Left lung (tissue), 10 donors: ENCODE results near the gene HABP4. TPM values are rescaled to one million over a fixed set of nuclear protein-coding genes. Genes with fewer than 3 reads are reported as not detected.

Experiments used
- ATAC-seq: fragments of 200-7000 bp; cut with Tn5 transposase; one replicate; pipeline ENCODE4 v1.9.1; 2020; ENCODE audit warnings: moderate library complexity
- DNase-seq, 4 donors: peaks; one replicate each; pipeline ENCODE4 v3.0.0-alpha.2; 2013 to 2020
- H3K27ac ChIP-seq, 2 donors: fragments of 200-600 bp; sonication (generic) in 1 of 2; one replicate each; pipeline versions ENCODE4 v1.5.0 to v1.8.0; 2020 to 2021
- H3K27me3 ChIP-seq, 2 donors: fragments of 200-600 bp; sonication (generic) in 1 of 2; one replicate each; pipeline versions ENCODE4 v1.5.0 to v1.8.0; 2020 to 2021
- H3K36me3 ChIP-seq, 2 donors: fragments of 200-600 bp; sonication (generic) in 1 of 2; one replicate each; pipeline versions ENCODE4 v1.5.0 to v1.8.0; 2020 to 2021
- H3K4me1 ChIP-seq, 2 donors: fragments of 200-600 bp; one replicate each; pipeline ENCODE4 v1.8.0; 2021
- H3K4me3 ChIP-seq, 2 donors: fragments of 200-600 bp; sonication (generic) in 1 of 2; one replicate each; pipeline versions ENCODE4 v1.5.0 to v1.8.0; 2020 to 2021; ENCODE audit warnings: mild to moderate bottlenecking in 1 of 2
- H3K9me3 ChIP-seq, 2 donors: fragments of 200-600 bp; sonication (generic) in 1 of 2; one replicate each; pipeline versions ENCODE4 v1.5.0 to v1.8.0; 2020 to 2021
- intact Hi-C, 2 donors: fragments of 100-400 bp; cut with DNase I; formaldehyde crosslinking; loops; one replicate each; pipeline versions ENCODE4 v1.11.2 to v1.14.2; 2022
- polyA plus RNA-seq, 6 donors: library from polyadenylated mRNA; unstranded; fragments of 120-200 nt; gene quantifications; one replicate each; pipeline ENCODE4 v1.2.1, GENCODE V29; 2013; ENCODE audit not compliant: insufficient read length in 6 of 6
- total RNA-seq, 2 donors: library from RNA; stranded (reverse); fragmentation: NEBNext Ultra II Directional; extraction: Animal tissue kit (Norgen Biotek cat#: 25700); gene quantifications; one replicate each; pipeline ENCODE4 v1.2.1, GENCODE V29; 2021
- TF ChIP-seq, protein P1 (sequence below), 2 donors: fragments of 200-600 bp; sonication (generic) in 1 of 2; IDR thresholded peaks; one replicate each; pipeline versions ENCODE4 v1.5.0 to v1.8.0; 2021; ENCODE audit warnings: antibody characterized with exemption in 2 of 2
- donor health status: DM: no; HTN: yes; CAD: no.
- donor health status: DM: no; HTN: no; CAD: no.

Gene HABP4
- total and polyA plus RNA-seq, 8 donors, result 8.0 to 17.1 (median 9.9) TPM

DNA sequence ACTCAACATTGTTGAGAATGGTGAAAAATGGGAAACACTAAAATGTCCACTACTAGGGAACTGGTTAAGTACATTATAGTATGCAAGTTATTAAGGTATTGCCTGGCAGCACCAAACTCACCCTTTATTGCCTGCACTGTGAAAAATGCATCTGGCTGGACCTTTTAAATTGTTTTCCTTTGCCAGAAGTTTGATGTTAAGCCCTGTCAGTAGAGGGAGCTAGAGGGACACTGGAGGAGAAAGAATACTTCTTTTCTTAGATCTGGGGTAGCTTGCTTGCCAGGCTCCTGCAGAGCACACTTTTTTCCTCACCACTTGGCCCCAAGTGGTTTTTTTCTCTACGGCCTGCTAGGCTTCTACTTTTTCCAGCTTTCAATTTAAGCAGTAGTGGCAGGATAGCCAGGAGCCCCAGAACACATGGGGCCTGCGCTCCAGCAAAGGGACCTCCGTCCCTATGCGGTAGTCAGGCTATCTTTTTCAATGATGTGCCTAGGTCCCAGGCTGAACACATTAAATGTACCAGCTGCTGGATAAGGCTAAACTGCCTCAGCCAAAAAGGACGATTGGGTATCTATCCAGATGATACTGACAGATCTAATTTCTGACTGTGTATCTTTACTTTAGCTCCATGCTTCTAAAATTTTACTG, 8.0 kb upstream of the HABP4 start:
- H3K36me3 ChIP-seq, result no peaks in the 10 kb centered on the region
- intact Hi-C loops, result no loop called here
- peak; percentile 95 for ATAC-seq
- no peaks in the 10 kb centered on the region for H3K4me1 ChIP-seq
- TF ChIP-seq, protein P1, sequence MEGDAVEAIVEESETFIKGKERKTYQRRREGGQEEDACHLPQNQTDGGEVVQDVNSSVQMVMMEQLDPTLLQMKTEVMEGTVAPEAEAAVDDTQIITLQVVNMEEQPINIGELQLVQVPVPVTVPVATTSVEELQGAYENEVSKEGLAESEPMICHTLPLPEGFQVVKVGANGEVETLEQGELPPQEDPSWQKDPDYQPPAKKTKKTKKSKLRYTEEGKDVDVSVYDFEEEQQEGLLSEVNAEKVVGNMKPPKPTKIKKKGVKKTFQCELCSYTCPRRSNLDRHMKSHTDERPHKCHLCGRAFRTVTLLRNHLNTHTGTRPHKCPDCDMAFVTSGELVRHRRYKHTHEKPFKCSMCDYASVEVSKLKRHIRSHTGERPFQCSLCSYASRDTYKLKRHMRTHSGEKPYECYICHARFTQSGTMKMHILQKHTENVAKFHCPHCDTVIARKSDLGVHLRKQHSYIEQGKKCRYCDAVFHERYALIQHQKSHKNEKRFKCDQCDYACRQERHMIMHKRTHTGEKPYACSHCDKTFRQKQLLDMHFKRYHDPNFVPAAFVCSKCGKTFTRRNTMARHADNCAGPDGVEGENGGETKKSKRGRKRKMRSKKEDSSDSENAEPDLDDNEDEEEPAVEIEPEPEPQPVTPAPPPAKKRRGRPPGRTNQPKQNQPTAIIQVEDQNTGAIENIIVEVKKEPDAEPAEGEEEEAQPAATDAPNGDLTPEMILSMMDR (IDR thresholded peaks at IDR 0.05), result peak; percentile 32 to 41
- H3K9me3 ChIP-seq, result no peaks in the 10 kb centered on the region
- DNase-seq, result no peak
- no peak overlapping the region for H3K27ac ChIP-seq
- no peaks in the 10 kb centered on the region for H3K27me3 ChIP-seq
- no peak overlapping the region for H3K4me3 ChIP-seq

DNA sequence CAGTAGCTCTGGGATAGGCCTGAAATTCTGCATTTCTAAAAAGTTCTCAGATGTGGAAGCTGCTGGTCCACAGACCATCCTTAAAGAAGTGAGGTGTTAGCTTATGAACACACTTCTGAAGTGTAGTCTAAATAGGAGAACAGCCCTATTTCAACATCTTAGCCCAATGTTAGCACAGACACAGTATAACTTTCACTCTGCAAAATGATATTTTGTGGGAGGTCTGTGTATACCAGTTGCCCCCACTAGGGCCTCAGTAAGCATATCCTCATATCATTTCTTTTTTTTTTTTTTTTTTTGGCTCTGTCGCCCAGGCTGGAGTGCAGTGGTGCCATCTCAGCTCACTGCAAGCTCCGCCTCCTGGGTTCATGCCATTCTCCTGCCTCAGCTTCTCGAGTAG, 7.5 kb upstream of the HABP4 start:
- no peak overlapping the region for H3K27ac ChIP-seq
- H3K27me3 ChIP-seq, result no peaks in the 10 kb centered on the region
- no peak overlapping the region for H3K4me3 ChIP-seq
- intact Hi-C loops, result no loop called here
- H3K4me1 ChIP-seq, result no peaks in the 10 kb centered on the region
- ATAC-seq, result peak; percentile 66
- DNase-seq, result no peak
- H3K36me3 ChIP-seq, result no peaks in the 10 kb centered on the region
- TF ChIP-seq, protein P1 (IDR thresholded peaks at IDR 0.05), result no peak
- no peaks in the 10 kb centered on the region for H3K9me3 ChIP-seq

DNA sequence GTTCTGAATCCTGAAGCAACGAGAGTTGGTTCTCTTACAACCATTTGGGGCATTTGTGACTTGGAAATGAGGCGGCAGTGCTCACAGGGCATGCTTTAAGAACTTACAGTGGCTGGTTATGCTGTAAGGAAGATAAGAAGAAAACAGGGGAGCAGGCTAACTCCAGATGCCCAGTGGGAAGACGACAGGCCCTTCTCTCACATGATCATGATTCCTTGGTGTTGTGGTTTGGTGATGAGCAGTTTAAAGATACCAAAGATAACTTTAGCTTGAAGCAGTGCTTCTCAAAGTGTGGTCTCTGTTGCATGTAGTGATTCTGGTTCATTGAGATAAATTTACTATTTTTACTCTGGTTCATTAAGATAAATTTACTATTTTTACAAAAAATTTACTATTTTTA, 2.6 kb upstream of the HABP4 start:
- peaks cover 0 to 22% of the 10 kb centered on the region in 2 donors for H3K4me1 ChIP-seq
- H3K4me3 ChIP-seq, result no peak overlapping the region
- DNase-seq (no peak), ATAC-seq (no peak)
- peaks cover 0 to 41% of the 10 kb centered on the region in 2 donors for H3K27me3 ChIP-seq
- TF ChIP-seq, protein P1 (IDR thresholded peaks at IDR 0.05), result no peak
- intact Hi-C loops, result no loop called here
- no peaks in the 10 kb centered on the region for H3K9me3 ChIP-seq
- H3K36me3 ChIP-seq, result no peaks in the 10 kb centered on the region
- no peak overlapping the region for H3K27ac ChIP-seq

DNA sequence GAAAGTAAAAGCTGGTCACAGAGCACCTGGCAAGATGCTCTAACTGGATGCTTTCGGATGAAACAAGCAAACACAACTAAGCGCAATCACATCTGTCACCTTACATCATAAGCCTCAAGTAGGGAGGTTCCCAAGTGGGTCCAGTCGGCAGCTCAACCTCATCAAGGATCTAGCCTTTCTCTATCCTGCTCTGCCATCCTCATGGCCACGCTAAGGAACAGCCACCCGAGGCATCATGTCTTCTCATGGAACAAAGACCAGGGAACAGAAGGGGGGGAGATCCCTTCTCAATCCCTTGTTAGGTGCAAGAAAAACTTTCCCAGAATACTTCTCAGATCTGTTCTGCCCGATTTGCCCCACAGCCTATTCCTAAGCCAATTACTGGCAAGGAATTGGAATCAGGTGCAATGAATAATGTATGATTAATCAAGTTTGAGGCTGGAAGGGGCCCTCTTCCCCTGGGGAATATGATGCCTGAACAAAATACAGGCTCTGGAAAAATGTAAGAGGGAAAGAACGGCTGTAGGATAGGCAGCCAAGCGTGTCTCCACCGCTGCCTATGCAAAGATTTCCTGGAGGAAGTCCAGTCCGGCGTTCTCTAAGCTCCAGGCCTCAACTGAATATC, 1.3 kb upstream of the HABP4 start:
- peaks cover 5 to 24% of the 10 kb centered on the region in 2 donors for H3K4me1 ChIP-seq
- H3K9me3 ChIP-seq, result no peaks in the 10 kb centered on the region
- H3K36me3 ChIP-seq, result no peaks in the 10 kb centered on the region
- H3K4me3 ChIP-seq, result no peak overlapping the region
- intact Hi-C loops, result no loop called here
- TF ChIP-seq, protein P1 (IDR thresholded peaks at IDR 0.05), result no peak
- peaks cover 0 to 49% of the 10 kb centered on the region in 2 donors for H3K27me3 ChIP-seq
- DNase-seq, result no peak
- no peak overlapping the region for H3K27ac ChIP-seq
- no peak for ATAC-seq

DNA sequence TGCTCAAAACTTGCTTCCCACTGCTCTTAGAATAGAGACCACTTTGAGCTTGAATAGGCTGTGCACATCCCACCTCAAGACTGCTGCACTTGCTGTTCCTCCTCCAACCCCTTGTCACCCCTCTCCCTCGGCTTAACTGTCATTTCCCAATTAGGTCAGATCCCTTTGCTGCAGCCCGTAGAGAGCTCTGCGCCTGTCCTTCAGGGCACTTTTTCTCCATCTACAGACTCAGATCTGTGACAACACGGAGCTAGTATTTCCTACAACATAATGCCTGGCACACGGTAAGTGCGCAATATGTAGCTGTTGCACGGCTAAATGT, 485 bp upstream of the HABP4 start:
- no peak for DNase-seq
- peaks cover 5 to 25% of the 10 kb centered on the region in 2 donors for H3K4me1 ChIP-seq
- H3K4me3 ChIP-seq, result peak overlapping the region; percentile 25 to 63
- H3K27me3 ChIP-seq, result peaks cover 0 to 49% of the 10 kb centered on the region in 2 donors
- no peaks in the 10 kb centered on the region for H3K36me3 ChIP-seq
- H3K27ac ChIP-seq, result peak overlapping the region in 1 of 2 donors; percentile 60
- no peaks in the 10 kb centered on the region for H3K9me3 ChIP-seq
- peak; percentile 26 for ATAC-seq
- TF ChIP-seq, protein P1 (IDR thresholded peaks at IDR 0.05), result no peak
- intact Hi-C loops, result no loop called here
